K562 (cell line): ENCODE results near the gene LMBR1. TPM values are rescaled to one million over a fixed set of nuclear protein-coding genes. Genes with fewer than 3 reads are reported as not detected.

Experiments used
- ATAC-seq: fragments of 200-7000 bp; cut with Tn5 transposase; 3 replicates; pipeline ENCODE4 v1.9.1; 2020; ENCODE audit warnings: moderate library complexity
- BruUV-seq: library from RNA; stranded (reverse); fragments of 400-500 nt; replicated peaks from 2 replicates; lab custom pipeline; 2021; lab: Mats Ljungman, UMichigan
- CTCF ChIA-PET: fragments of 300-600 bp; formaldehyde crosslinking; extraction: SDS; loops from one replicate; lab custom pipeline; 2021; ENCODE audit warnings: low intra/inter-chr PET ratio; lab: Yijun Ruan, JAX
- POLR2A ChIA-PET: fragments of 300-600, 350-650 bp; sonication (Branson Sonifier 250); formaldehyde crosslinking; extraction: SDS; loops from one replicate; lab custom pipeline; 2021; ENCODE audit warnings: antibody characterized with exemption, inconsistent platforms; lab: Yijun Ruan, JAX
- DNase-seq, 4 experiments: peaks; one replicate each; pipeline versions ENCODE4 v3.0.0 to v3.0.0-alpha.2; 2011 to 2018; ENCODE audit warnings: low spot score in 3 of 4, mixed read lengths in 3 of 4; ENCODE audit errors: extremely low read depth in 1 of 4
- FAIRE-seq: peaks from 2 replicates; lab custom pipeline; 2011; peaks lifted over from hg19 to GRCh38; lab: Jason Lieb, UNC
- H2AFZ ChIP-seq: 2 replicates; pipeline ENCODE4 v1.6.0; 2011; ENCODE audit warnings: low read depth, low read length, control low read depth, inconsistent platforms
- H3K27ac ChIP-seq: fragments of 200-600 bp; 3 replicates; pipeline ENCODE4 v1.8.0; 2011; ENCODE audit warnings: low read depth, mild to moderate bottlenecking, control low read depth, inconsistent platforms, low read length, moderate library complexity, mixed read lengths; ENCODE audit errors: extremely low read depth
- H3K27me3 ChIP-seq, 2 experiments: fragments of 300-600 bp in 1 of 2; 2 replicates in 1 of 2; 3 replicates in 1 of 2; pipeline versions ENCODE4 v1.6.0 to v1.8.0; 2011; ENCODE audit warnings: inconsistent platforms in 2 of 2, low read length in 2 of 2, mild to moderate bottlenecking in 1 of 2, mixed read lengths in 1 of 2, moderate library complexity in 1 of 2; ENCODE audit not compliant: control insufficient read depth in 2 of 2, insufficient read depth in 2 of 2
- H3K36me3 ChIP-seq: fragments of 300-600 bp; 3 replicates; pipeline ENCODE4 v1.8.0; 2011; ENCODE audit warnings: mild to moderate bottlenecking, low read length, inconsistent platforms; ENCODE audit not compliant: control insufficient read depth, insufficient read depth
- H3K4me1 ChIP-seq, 2 experiments: fragments of 200-600 bp in 1 of 2; replicated peaks in 1 of 2; 2 replicates in 1 of 2; 3 replicates in 1 of 2; pipeline versions ENCODE4 v1.5.1 to v1.8.0; 2011; ENCODE audit warnings: inconsistent platforms in 2 of 2, low read length in 2 of 2, mild to moderate bottlenecking in 1 of 2, mixed read lengths in 1 of 2, moderate library complexity in 1 of 2; ENCODE audit not compliant: control insufficient read depth in 2 of 2, insufficient read depth in 2 of 2
- H3K4me2 ChIP-seq: 2 replicates; pipeline ENCODE4 v1.6.1; 2011; ENCODE audit warnings: low read length, control low read depth, inconsistent platforms, mixed read lengths; ENCODE audit not compliant: insufficient read depth
- H3K4me3 ChIP-seq: fragments of 200-600 bp; sonication (generic), shearing (Covaris generic); 2 replicates; pipeline ENCODE4 v1.5.1; 2016; ENCODE audit warnings: control low read depth, inconsistent platforms
- H3K79me2 ChIP-seq: fragments of 200-600 bp; 3 replicates; pipeline ENCODE4 v1.8.0; 2011; ENCODE audit warnings: low read length, inconsistent platforms; ENCODE audit not compliant: control insufficient read depth, insufficient read depth
- H3K9ac ChIP-seq, 2 experiments: 2 replicates each; pipeline versions ENCODE4 v1.6.0 to v1.6.1; 2011; ENCODE audit warnings: low read depth in 2 of 2, low read length in 2 of 2, control low read depth in 1 of 2, inconsistent platforms in 1 of 2, mild to moderate bottlenecking in 1 of 2, mixed read lengths in 1 of 2; ENCODE audit not compliant: insufficient read depth in 1 of 2
- H3K9me1 ChIP-seq: one replicate; pipeline ENCODE4 v1.6.0; 2011; ENCODE audit warnings: inconsistent platforms, mild to moderate bottlenecking, low read length, moderate library complexity; ENCODE audit not compliant: control insufficient read depth, insufficient read depth
- H3K9me3 ChIP-seq: replicated peaks from 2 replicates; pipeline ENCODE4 v1.5.1; 2011; ENCODE audit warnings: low read depth, low read length, inconsistent platforms; ENCODE audit not compliant: control insufficient read depth, insufficient read depth
- H4K20me1 ChIP-seq: replicated peaks from 2 replicates; pipeline ENCODE4 v1.6.1; 2011; ENCODE audit warnings: low read length, inconsistent platforms, mixed read lengths; ENCODE audit not compliant: control insufficient read depth, insufficient read depth
- CHAMP1 ChIP-seq: fragments of 450-650 bp; IDR thresholded peaks from 2 replicates; pipeline ENCODE4 v1.6.1; 2016; ENCODE audit warnings: mild to moderate bottlenecking
- GABPB1 ChIP-seq: sonication (generic); formaldehyde crosslinking; IDR thresholded peaks from 2 replicates; pipeline ENCODE4 v1.8.0; 2022; ENCODE audit warnings: mild to moderate bottlenecking, missing genetic modification reagents
- WGBS: fragments of 100-300 bp; shearing (Covaris generic); methylation state at CpG from one replicate; pipeline ENCODE4 v1.1.6; 2016; ENCODE audit warnings: low coverage, mixed read lengths; ENCODE audit not compliant: insufficient coverage; ENCODE audit errors: missing lambda C conversion rate; 5-methylcytosine and 5-hydroxymethylcytosine counted together
- in situ Hi-C: fragments of 300-500 bp; cut with MboI; formaldehyde crosslinking; loops from 4 replicates; pipeline ENCODE4 v1.15.0; 2018; ENCODE audit warnings: inconsistent platforms, mixed read lengths
- intact Hi-C: fragments of 100-400 bp; cut with micrococcal nuclease; formaldehyde crosslinking; loops from 2 replicates; pipeline ENCODE4 v1.14.2; 2022
- polyA plus RNA-seq, 8 experiments: library from polyadenylated mRNA; depleted of rRNA in 4 of 8; stranded (reverse) in 5 of 8; unstranded in 3 of 8; fragments of >200 nt; fragmentation: Nextera tagmentation in 2 of 8; fragmentation: Illumina TruSeq in 1 of 8; extraction: Ambion mirVana in 2 of 8; extraction: Trizol in 1 of 8; gene quantifications; 2 replicates each; pipeline versions ENCODE4 v1.2.1 to v1.2.3, GENCODE V29; 2011 to 2014; ENCODE audit warnings: inconsistent platforms in 1 of 8, missing spikeins in 1 of 8
- total RNA-seq, 7 experiments: library from RNA; depleted of rRNA in 6 of 7; stranded (reverse); fragments of >200 nt in 6 of 7; fragmentation: Illumina TruSeq in 2 of 7; extraction: Trizol in 2 of 7; gene quantifications; 2 replicates each; pipeline versions ENCODE4 v1.2.1 to v1.2.3, GENCODE V29; 2011 to 2021; ENCODE audit warnings: low replicate concordance in 1 of 7

Gene LMBR1
- total and polyA plus RNA-seq, 9 of the 15 experiments (the other 6 are each of a cell fraction or from before 2014, with no cell fraction given), result 7.7 to 90.0 (median 59.9) TPM

DNA sequence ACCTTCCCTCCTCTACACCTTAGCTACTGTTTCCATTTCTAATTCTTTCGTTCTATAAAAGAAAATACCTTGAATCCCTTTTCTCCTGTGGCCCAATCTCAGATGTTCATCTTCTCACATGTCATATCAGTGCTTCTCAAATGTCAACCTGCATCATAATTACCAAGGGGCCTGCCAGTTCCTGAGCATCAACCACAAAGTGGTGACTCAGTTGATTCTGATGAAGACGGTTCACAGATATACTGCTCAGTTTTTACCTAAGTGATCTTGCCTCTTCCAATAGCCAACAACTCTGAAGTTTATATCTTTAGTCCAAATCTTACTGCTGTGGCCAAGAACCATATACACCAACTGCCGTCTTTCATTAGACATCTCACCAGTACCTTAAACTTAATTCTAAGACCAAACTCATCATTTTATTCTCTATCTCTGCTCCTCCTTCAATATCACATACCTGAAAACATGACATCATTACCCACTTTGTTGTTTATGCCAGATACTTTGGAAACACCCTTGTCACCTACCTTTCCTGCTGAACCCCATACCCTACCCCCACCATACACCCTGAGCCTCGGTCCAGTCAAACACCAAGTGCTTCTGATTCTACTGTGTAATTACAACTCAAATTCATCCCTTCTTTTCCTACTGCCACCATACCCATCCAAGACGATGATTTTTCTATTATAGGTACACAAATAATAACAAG, 115.5 kb downstream of the LMBR1 start:
- no peaks in the 10 kb centered on the region for H3K27me3 ChIP-seq
- H3K4me2 ChIP-seq, result no peak overlapping the region
- ATAC-seq, result no peak
- 73% methylated on average over 5 of the region's 5 CpGs for WGBS
- H3K4me3 ChIP-seq, result no peak overlapping the region
- no peaks in the 10 kb centered on the region for H4K20me1 ChIP-seq
- in situ Hi-C loops, result no loop called here
- H2AFZ ChIP-seq, result no peak overlapping the region
- peaks cover 7% of the 10 kb centered on the region; the same call in 2 of the 3 replicates for H3K36me3 ChIP-seq
- no peaks in the 10 kb centered on the region for H3K9me1 ChIP-seq
- CTCF ChIA-PET, result no interaction called here
- POLR2A ChIA-PET, result no interaction called here
- no TSS peak for BruUV-seq
- TF ChIP-seq GABPB1 (CRISPR knock-in tag) (no peak), CHAMP1 (no peak)
- H3K4me1 ChIP-seq, result peaks cover 0 to 5% of the 10 kb centered on the region in 2 experiments; a peak in 2 of 5 replicates
- intact Hi-C loops, result no loop called here
- no peak overlapping the region for H3K9ac ChIP-seq
- H3K79me2 ChIP-seq, result no peaks in the 10 kb centered on the region
- no peak for FAIRE-seq
- H3K9me3 ChIP-seq, result no peaks in the 10 kb centered on the region
- H3K27ac ChIP-seq, result no peak overlapping the region
- DNase-seq, result no peak
